Embryonic facial prominence (tissue), 1 donor: Measurements from ENCODE around the gene ASGR1.

Source experiments
- DNase-seq: peaks from one replicate; pipeline ENCODE4 v3.0.0-alpha.2; 2016; ENCODE audit errors: extremely low spot score

Gene ASGR1

GRCh38 chr17:7179317-7180254, at the start of gene ASGR1:
TSS of gene ASGR1 (minus strand) at chr17:7179370. CDS start at chr17:7178563, 807 bp downstream.
- no peak for DNase-seq

- DNase-seq = no peak
Measured at GRCh38 chr17:7228920-7229319, 49.8 kb upstream of the ASGR1 start.

- DNase-seq = no peak
Measured at GRCh38 chr17:7226721-7227710, 47.8 kb upstream of the ASGR1 start.

- no peak for DNase-seq
Measured at GRCh38 chr17:7225711-7226331, 46.7 kb upstream of the ASGR1 start.

GRCh38 chr17:7224661-7225111, 45.5 kb upstream of the ASGR1 start:
- no peak for DNase-seq

- DNase-seq = no peak
Measured at GRCh38 chr17:7224110-7224509, 44.9 kb upstream of the ASGR1 start.

GRCh38 chr17:7223375-7223774, 44.2 kb upstream of the ASGR1 start:
- no peak for DNase-seq

GRCh38 chr17:7222972-7223292, 43.8 kb upstream of the ASGR1 start:
- no peak for DNase-seq

- no peak for DNase-seq
Measured at GRCh38 chr17:7222093-7222971, 43.2 kb upstream of the ASGR1 start.

GRCh38 chr17:7221278-7222092, 42.3 kb upstream of the ASGR1 start:
- DNase-seq = no peak

- DNase-seq = no peak
Measured at GRCh38 chr17:7220593-7221277, 41.6 kb upstream of the ASGR1 start.

GRCh38 chr17:7219812-7220592, 40.8 kb upstream of the ASGR1 start, which contains the start of the genes ACADVL and DLG4:
TSS of gene ACADVL (plus strand) at chr17:7219938. CDS start at chr17:7219985, 47 bp downstream.
TSS of gene DLG4 (minus strand) at chr17:7219836.
- peak; percentile 61 for DNase-seq

GRCh38 chr17:7219229-7219811, 40.1 kb upstream of the ASGR1 start:
- DNase-seq = no peak

GRCh38 chr17:7218758-7219157, 39.6 kb upstream of the ASGR1 start:
- DNase-seq = no peak

GRCh38 chr17:7218166-7218565, 39.0 kb upstream of the ASGR1 start:
- DNase-seq = no peak

- DNase-seq = peak; percentile 85
Measured at GRCh38 chr17:7217113-7217987, 38.2 kb upstream of the ASGR1 start.
